ENCODE data around the gene COL6A6. TPM values are rescaled to one million over a fixed set of nuclear protein-coding genes. Genes with fewer than 3 reads are reported as not detected.
"Not testable (repeated sequence)": the region's sequence is repeated elsewhere in the genome, so short reads cannot be mapped to it uniquely, and the experiment has no call there.

The COL6A6 gene
- total and polyA plus RNA-seq, 2 experiments from 2014 or later, result 0.07 to 0.10 TPM

DNA sequence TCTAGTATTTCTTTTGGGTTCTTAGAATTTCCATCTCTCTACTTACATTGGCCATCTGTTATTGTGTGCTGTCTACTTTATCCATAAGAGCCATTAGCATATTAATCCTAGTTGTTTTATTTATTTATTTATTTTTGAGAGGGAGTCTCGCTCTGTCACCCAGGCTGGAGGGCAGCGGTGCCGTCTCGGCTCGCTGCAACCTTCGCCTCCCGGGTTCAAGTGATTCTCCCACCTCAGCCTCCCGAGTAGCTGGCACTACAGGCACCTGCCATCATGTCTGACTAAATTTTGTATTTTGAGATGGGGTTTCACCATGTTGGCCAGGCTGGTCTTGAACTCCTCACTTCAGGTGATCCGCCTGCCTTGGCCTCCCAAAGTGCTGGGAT is 30.7 kb downstream of the COL6A6 start:
- H3K4me2 ChIP-seq, H3K4me3 ChIP-seq: not testable (repeated sequence)

DNA sequence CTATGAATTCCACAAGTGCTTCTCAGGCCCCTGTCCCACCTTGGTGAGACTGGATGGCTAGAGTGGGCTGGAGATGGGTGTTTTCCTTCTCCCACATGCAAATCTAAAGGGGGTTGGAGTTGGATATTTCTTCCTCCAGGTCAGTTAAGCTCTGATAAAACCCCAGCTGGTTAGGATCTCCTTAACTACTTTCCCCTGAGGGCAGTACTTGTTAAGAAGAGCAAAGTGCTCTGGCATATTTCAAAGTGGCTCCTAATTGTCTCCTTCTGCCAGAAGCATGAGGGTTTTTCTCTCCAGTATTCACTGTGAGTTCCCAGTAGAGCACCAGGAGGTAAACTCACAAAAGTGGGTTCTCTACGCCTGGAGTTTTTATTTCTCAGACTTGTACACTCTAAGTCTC is 31.4 kb downstream of the COL6A6 start:
- no peak for ATAC-seq
- H3K27me3 Mint-ChIP-seq (ENCODE audit: insufficient read depth, low read depth, poor library complexity), result peaks cover 3% of the 10 kb centered on the region
- TF ChIP-seq, protein P1, sequence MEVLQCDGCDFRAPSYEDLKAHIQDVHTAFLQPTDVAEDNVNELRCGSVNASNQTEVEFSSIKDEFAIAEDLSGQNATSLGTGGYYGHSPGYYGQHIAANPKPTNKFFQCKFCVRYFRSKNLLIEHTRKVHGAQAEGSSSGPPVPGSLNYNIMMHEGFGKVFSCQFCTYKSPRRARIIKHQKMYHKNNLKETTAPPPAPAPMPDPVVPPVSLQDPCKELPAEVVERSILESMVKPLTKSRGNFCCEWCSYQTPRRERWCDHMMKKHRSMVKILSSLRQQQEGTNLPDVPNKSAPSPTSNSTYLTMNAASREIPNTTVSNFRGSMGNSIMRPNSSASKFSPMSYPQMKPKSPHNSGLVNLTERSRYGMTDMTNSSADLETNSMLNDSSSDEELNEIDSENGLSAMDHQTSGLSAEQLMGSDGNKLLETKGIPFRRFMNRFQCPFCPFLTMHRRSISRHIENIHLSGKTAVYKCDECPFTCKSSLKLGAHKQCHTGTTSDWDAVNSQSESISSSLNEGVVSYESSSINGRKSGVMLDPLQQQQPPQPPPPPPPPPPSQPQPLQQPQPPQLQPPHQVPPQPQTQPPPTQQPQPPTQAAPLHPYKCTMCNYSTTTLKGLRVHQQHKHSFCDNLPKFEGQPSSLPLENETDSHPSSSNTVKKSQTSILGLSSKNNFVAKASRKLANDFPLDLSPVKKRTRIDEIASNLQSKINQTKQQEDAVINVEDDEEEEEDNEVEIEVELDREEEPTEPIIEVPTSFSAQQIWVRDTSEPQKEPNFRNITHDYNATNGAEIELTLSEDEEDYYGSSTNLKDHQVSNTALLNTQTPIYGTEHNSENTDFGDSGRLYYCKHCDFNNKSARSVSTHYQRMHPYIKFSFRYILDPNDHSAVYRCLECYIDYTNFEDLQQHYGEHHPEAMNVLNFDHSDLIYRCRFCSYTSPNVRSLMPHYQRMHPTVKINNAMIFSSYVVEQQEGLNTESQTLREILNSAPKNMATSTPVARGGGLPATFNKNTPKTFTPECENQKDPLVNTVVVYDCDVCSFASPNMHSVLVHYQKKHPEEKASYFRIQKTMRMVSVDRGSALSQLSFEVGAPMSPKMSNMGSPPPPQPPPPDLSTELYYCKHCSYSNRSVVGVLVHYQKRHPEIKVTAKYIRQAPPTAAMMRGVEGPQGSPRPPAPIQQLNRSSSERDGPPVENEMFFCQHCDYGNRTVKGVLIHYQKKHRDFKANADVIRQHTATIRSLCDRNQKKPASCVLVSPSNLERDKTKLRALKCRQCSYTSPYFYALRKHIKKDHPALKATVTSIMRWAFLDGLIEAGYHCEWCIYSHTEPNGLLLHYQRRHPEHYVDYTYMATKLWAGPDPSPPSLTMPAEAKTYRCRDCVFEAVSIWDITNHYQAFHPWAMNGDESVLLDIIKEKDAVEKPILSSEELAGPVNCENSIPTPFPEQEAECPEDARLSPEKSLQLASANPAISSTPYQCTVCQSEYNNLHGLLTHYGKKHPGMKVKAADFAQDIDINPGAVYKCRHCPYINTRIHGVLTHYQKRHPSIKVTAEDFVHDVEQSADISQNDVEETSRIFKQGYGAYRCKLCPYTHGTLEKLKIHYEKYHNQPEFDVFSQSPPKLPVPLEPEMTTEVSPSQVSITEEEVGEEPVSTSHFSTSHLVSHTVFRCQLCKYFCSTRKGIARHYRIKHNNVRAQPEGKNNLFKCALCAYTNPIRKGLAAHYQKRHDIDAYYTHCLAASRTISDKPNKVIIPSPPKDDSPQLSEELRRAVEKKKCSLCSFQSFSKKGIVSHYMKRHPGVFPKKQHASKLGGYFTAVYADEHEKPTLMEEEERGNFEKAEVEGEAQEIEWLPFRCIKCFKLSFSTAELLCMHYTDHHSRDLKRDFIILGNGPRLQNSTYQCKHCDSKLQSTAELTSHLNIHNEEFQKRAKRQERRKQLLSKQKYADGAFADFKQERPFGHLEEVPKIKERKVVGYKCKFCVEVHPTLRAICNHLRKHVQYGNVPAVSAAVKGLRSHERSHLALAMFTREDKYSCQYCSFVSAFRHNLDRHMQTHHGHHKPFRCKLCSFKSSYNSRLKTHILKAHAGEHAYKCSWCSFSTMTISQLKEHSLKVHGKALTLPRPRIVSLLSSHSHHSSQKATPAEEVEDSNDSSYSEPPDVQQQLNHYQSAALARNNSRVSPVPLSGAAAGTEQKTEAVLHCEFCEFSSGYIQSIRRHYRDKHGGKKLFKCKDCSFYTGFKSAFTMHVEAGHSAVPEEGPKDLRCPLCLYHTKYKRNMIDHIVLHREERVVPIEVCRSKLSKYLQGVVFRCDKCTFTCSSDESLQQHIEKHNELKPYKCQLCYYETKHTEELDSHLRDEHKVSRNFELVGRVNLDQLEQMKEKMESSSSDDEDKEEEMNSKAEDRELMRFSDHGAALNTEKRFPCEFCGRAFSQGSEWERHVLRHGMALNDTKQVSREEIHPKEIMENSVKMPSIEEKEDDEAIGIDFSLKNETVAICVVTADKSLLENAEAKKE (CRISPR knock-in tag; IDR thresholded peaks at IDR 0.05), result no peak
- TF ChIP-seq, protein P2, sequence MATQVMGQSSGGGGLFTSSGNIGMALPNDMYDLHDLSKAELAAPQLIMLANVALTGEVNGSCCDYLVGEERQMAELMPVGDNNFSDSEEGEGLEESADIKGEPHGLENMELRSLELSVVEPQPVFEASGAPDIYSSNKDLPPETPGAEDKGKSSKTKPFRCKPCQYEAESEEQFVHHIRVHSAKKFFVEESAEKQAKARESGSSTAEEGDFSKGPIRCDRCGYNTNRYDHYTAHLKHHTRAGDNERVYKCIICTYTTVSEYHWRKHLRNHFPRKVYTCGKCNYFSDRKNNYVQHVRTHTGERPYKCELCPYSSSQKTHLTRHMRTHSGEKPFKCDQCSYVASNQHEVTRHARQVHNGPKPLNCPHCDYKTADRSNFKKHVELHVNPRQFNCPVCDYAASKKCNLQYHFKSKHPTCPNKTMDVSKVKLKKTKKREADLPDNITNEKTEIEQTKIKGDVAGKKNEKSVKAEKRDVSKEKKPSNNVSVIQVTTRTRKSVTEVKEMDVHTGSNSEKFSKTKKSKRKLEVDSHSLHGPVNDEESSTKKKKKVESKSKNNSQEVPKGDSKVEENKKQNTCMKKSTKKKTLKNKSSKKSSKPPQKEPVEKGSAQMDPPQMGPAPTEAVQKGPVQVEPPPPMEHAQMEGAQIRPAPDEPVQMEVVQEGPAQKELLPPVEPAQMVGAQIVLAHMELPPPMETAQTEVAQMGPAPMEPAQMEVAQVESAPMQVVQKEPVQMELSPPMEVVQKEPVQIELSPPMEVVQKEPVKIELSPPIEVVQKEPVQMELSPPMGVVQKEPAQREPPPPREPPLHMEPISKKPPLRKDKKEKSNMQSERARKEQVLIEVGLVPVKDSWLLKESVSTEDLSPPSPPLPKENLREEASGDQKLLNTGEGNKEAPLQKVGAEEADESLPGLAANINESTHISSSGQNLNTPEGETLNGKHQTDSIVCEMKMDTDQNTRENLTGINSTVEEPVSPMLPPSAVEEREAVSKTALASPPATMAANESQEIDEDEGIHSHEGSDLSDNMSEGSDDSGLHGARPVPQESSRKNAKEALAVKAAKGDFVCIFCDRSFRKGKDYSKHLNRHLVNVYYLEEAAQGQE (IDR thresholded peaks at IDR 0.05; ENCODE audit: unreplicated experiment), result no peak
- no peak for TF ChIP-seq EZH2 (IDR thresholded peaks at IDR 0.05; ENCODE audit: low read depth, unreplicated experiment)
- no peak for TF ChIP-seq CREB1 (CRISPR knock-in tag; IDR thresholded peaks at IDR 0.05; ENCODE audit: low read depth)
- TF ChIP-seq JUNB (IDR thresholded peaks at IDR 0.05; ENCODE audit: unreplicated experiment), result no peak
- no peak for TF ChIP-seq ZNF331 (CRISPR knock-in tag; IDR thresholded peaks at IDR 0.05; ENCODE audit: low read depth)
- TF ChIP-seq, protein P3, sequence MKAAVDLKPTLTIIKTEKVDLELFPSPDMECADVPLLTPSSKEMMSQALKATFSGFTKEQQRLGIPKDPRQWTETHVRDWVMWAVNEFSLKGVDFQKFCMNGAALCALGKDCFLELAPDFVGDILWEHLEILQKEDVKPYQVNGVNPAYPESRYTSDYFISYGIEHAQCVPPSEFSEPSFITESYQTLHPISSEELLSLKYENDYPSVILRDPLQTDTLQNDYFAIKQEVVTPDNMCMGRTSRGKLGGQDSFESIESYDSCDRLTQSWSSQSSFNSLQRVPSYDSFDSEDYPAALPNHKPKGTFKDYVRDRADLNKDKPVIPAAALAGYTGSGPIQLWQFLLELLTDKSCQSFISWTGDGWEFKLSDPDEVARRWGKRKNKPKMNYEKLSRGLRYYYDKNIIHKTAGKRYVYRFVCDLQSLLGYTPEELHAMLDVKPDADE (IDR thresholded peaks at IDR 0.05), result no peak
- TF ChIP-seq NANOG (IDR thresholded peaks at IDR 0.05; ENCODE audit: borderline replicate concordance), result no peak
- TF ChIP-seq, protein P4, sequence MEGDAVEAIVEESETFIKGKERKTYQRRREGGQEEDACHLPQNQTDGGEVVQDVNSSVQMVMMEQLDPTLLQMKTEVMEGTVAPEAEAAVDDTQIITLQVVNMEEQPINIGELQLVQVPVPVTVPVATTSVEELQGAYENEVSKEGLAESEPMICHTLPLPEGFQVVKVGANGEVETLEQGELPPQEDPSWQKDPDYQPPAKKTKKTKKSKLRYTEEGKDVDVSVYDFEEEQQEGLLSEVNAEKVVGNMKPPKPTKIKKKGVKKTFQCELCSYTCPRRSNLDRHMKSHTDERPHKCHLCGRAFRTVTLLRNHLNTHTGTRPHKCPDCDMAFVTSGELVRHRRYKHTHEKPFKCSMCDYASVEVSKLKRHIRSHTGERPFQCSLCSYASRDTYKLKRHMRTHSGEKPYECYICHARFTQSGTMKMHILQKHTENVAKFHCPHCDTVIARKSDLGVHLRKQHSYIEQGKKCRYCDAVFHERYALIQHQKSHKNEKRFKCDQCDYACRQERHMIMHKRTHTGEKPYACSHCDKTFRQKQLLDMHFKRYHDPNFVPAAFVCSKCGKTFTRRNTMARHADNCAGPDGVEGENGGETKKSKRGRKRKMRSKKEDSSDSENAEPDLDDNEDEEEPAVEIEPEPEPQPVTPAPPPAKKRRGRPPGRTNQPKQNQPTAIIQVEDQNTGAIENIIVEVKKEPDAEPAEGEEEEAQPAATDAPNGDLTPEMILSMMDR (conservative IDR thresholded peaks at IDR 0.05; ENCODE audit: low read depth in 2 of 2), result no peak
- no peak for TF ChIP-seq STAT1 (IDR thresholded peaks at IDR 0.05; ENCODE audit: unreplicated experiment)

More for the DNA sequence above, 30.7 kb downstream of the COL6A6 start:
- H3F3A ChIP-seq (replicated peaks; ENCODE audit: low read depth); H3K9me2 ChIP-seq (ENCODE audit: insufficient read depth); H3K27ac Mint-ChIP-seq; H3K4me1 ChIP-seq (ENCODE audit: insufficient read depth); H3K36me3 ChIP-seq (ENCODE audit: insufficient read depth); H2AFZ ChIP-seq; DNase-seq (ENCODE audit: low spot score); H3K4me1 Mint-ChIP-seq; H4K20me1 ChIP-seq (replicated peaks; ENCODE audit: insufficient read depth); H3K27me3 Mint-ChIP-seq (ENCODE audit: insufficient read depth, low read depth, poor library complexity); H3K36me3 Mint-ChIP-seq (ENCODE audit: low read depth); H3K4me3 Mint-ChIP-seq; H3K27me3 ChIP-seq (ENCODE audit: insufficient read depth); H3K79me2 ChIP-seq (replicated peaks; ENCODE audit: insufficient read depth); H3K27ac ChIP-seq (ENCODE audit: low read depth); ATAC-seq: not testable (repeated sequence)
- H3K9me3 Mint-ChIP-seq, result peaks cover 31% of the 10 kb centered on the region

More for the DNA sequence above, 31.4 kb downstream of the COL6A6 start:
- Mint-ChIP-seq H3K36me3 (ENCODE audit: low read depth) (peaks cover 4% of the 10 kb centered on the region; the same call in 1 of the 3 replicates), H3K9me3 (peaks cover 31% of the 10 kb centered on the region), H3K27ac (no peak overlapping the region), H3K4me3 (no peak overlapping the region), H3K4me1 (no peaks in the 10 kb centered on the region)
- DNase-seq (ENCODE audit: low spot score), result no peak
- Histone ChIP-seq H3K4me1 (ENCODE audit: insufficient read depth) (no peaks in the 10 kb centered on the region), H3K4me2 (no peak overlapping the region), H2AFZ (no peak overlapping the region), H3K36me3 (ENCODE audit: insufficient read depth) (no peaks in the 10 kb centered on the region), H4K20me1 (replicated peaks; ENCODE audit: insufficient read depth) (no peaks in the 10 kb centered on the region), H3F3A (replicated peaks; ENCODE audit: low read depth) (no peaks in the 10 kb centered on the region), H3K9me2 (ENCODE audit: insufficient read depth) (no peaks in the 10 kb centered on the region), H3K27me3 (ENCODE audit: insufficient read depth) (no peaks in the 10 kb centered on the region), H3K79me2 (replicated peaks; ENCODE audit: insufficient read depth) (no peaks in the 10 kb centered on the region), H3K27ac (ENCODE audit: low read depth) (no peak overlapping the region), H3K4me3 (no peak overlapping the region)
